ENCODE measurements around the gene SERPINB2.

SERPINB2 gene

GRCh38 chr18:63887424-63887823 is at the start of gene SERPINB2:
TSS of gene SERPINB2 (plus strand) at chr18:63887705. CDS start at chr18:63891445, 3,740 bp downstream.
- DNase-seq = no peak

GRCh38 chr18:63843008-63843407 is 44.5 kb upstream of the SERPINB2 start:
- DNase-seq = no peak

GRCh38 chr18:63844254-63844653 is 43.3 kb upstream of the SERPINB2 start:
- peak in 1 of 2 experiments; percentile 25 for DNase-seq

GRCh38 chr18:63848159-63848558 is 39.3 kb upstream of the SERPINB2 start:
- peak; percentile 33 to 60 for DNase-seq

GRCh38 chr18:63850020-63850419 is 37.5 kb upstream of the SERPINB2 start:
- peak in 1 of 2 experiments; percentile 17 for DNase-seq

- DNase-seq = no peak
Observed at GRCh38 chr18:63850636-63851035, 36.9 kb upstream of the SERPINB2 start.

- DNase-seq = no peak
Observed at GRCh38 chr18:63858456-63858855, 29.0 kb upstream of the SERPINB2 start.

GRCh38 chr18:63859781-63860475 is 27.6 kb upstream of the SERPINB2 start:
- no peak for DNase-seq

GRCh38 chr18:63860531-63860930 is 27.0 kb upstream of the SERPINB2 start:
- no peak for DNase-seq

- no peak for DNase-seq
Observed at GRCh38 chr18:63867368-63868125, 20.0 kb upstream of the SERPINB2 start.

- DNase-seq = no peak
Observed at GRCh38 chr18:63868546-63868945, 19.0 kb upstream of the SERPINB2 start.

GRCh38 chr18:63869374-63869773 is 18.1 kb upstream of the SERPINB2 start:
- DNase-seq = no peak

GRCh38 chr18:63869851-63870250 is 17.7 kb upstream of the SERPINB2 start:
- no peak for DNase-seq

GRCh38 chr18:63871836-63872235 is 15.7 kb upstream of the SERPINB2 start:
- DNase-seq = no peak

- no peak for DNase-seq
Observed at GRCh38 chr18:63872586-63872985, 14.9 kb upstream of the SERPINB2 start.

GRCh38 chr18:63878343-63878742 is 9.2 kb upstream of the SERPINB2 start:
- DNase-seq = no peak

GRCh38 chr18:63878925-63879324 is 8.6 kb upstream of the SERPINB2 start:
- no peak for DNase-seq

- DNase-seq = no peak
Observed at GRCh38 chr18:63879709-63880108, 7.8 kb upstream of the SERPINB2 start.

GRCh38 chr18:63881851-63882250 is 5.7 kb upstream of the SERPINB2 start:
- DNase-seq = no peak

- DNase-seq = no peak
Observed at GRCh38 chr18:63882333-63883141, 5.0 kb upstream of the SERPINB2 start.

- no peak for DNase-seq
Observed at GRCh38 chr18:63883617-63884016, 3.9 kb upstream of the SERPINB2 start.

- DNase-seq = no peak
Observed at GRCh38 chr18:63888470-63889190, 1.1 kb downstream of the SERPINB2 start.

- no peak for DNase-seq
Observed at GRCh38 chr18:63889626-63890025, 2.1 kb downstream of the SERPINB2 start.

All from NCI-H526 (cell line).